ENCODE measurements around the gene D2HGDH. TPM values are rescaled to one million over a fixed set of nuclear protein-coding genes. Genes with fewer than 3 reads are reported as not detected.

Gene D2HGDH
- 10.9 and 13.6 TPM in 2 replicates for total RNA-seq

GRCh38 chr2:241734467-241735208 lies at the start of gene D2HGDH:
Gene D2HGDH, plus strand, starts transcription at chr2:241734630. Its CDS starts 595 bp downstream, at chr2:241735225.

GRCh38 chr2:241686650-241687425 lies 47.6 kb upstream of the D2HGDH start, which contains the start of gene DTYMK:
Gene DTYMK, minus strand, starts transcription at chr2:241686815. Its CDS starts 32 bp downstream, at chr2:241686783.

GRCh38 chr2:241701399-241702154 lies 32.9 kb upstream of the D2HGDH start, which contains the start of gene ING5:
Gene ING5, plus strand, starts transcription at chr2:241702039. Its CDS starts 27 bp downstream, at chr2:241702066.

DNA sequence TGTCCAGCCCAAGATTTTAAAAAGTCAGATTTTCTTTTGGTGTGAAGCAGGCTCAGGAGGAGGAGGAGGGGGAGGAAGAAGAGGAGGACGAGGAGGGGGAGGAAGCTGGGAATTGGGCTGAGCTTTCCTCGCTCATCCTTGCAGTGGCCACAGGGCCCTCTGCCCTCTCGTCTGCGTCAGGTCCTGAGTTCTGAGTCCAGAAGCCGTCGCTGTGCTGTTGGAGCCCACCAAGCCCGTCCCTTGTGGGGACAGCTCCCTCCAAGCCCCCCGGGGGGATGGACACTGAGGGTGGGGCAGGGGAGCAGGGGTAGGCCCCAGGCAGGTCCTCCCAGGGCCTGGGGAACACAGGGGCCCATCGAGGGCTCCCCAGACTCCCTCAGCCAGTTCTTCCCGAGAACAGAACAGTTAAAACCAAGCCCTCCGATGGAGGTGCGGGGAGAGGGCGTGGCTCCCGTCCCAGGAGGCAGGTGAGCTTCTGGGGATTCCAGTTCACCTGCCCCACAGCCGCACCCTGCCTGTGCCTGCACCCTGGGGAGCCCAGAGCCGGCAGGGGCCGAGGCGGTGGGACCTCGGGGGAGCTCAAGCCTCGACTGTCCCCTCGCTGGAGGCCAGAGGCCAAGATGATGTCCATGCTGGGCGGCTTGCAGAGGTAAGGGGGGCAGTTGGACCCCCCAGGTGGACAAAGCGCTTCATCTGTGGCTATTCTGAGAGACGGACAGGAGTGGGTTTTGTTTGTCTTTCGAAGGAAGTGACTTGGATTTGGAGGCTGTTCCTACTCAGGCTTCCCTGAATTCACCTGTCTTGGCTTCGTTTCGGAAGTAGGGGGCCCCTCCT lies 42.1 kb downstream of the D2HGDH start, which contains the start of gene GAL3ST2:
Gene GAL3ST2, plus strand, starts transcription at position 487 of the 834 bp plus-strand sequence. Its CDS starts 134 bp downstream, at position 621.

DNA sequence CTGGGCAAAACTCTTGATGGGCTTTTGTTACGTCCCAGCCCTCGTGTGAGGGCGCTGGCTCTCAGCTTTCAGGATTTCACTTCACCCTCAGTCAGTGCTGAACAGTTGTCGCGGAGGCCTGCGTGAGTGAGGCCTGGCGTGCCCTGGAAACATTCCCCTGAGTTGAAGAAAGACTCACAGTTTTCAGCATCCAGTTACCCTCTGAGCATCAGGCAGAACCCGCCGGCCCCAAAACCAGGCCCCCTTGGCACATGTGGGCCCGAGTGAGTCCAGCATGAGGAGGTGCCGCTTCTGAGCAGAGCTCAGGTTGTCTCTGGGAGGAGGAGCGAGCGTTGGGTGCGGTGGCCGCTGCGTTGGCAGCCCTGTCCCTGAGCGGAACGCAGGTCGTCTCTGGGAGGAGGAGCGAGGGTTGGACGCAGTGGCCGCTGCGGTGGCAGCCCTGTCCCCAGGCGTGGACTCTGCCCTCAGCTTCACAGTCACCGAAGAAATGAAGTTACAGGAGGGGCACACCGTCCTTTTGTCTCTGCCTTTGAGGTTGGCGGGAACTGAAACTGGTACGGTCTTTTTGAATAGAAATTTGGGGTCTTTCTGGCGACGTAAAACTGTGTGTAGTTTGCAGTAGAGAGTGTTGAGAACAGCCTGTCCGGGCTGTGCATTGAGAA lies 74.4 kb downstream of the D2HGDH start, which contains the start of gene NEU4:
Gene NEU4, plus strand, starts transcription at position 473 of the 662 bp plus-strand sequence. CDS start 5,292 bp downstream, outside the sequence.

Other genes starting within 250 kb of the D2HGDH start
- 214 and 230 TPM in 2 replicates for gene STK25, start 226.0 kb upstream of the D2HGDH start, total RNA-seq
- 11.4 and 13.7 TPM in 2 replicates for gene BOK, start 175.9 kb upstream of the D2HGDH start, total RNA-seq
- 54.7 and 60.8 TPM in 2 replicates for gene THAP4, start 97.5 kb upstream of the D2HGDH start, total RNA-seq
- gene ATG4B, start 96.9 kb upstream of the D2HGDH start, total RNA-seq: 39.5 and 47.0 TPM in 2 replicates
- 45.2 and 46.3 TPM in 2 replicates for gene DTYMK, start 47.8 kb upstream of the D2HGDH start, total RNA-seq
- gene ING5, start 32.6 kb upstream of the D2HGDH start, total RNA-seq: 18.0 and 25.4 TPM in 2 replicates
- gene GAL3ST2, start 42.2 kb downstream of the D2HGDH start, total RNA-seq: not detected in 2 replicates
- not detected in 2 replicates for gene NEU4, start 74.6 kb downstream of the D2HGDH start, total RNA-seq
- gene PDCD1, start 124.3 kb downstream of the D2HGDH start, total RNA-seq: not detected in 2 replicates
- gene RTP5, start 135.1 kb downstream of the D2HGDH start, total RNA-seq: not detected in 2 replicates

Measured in subcutaneous preadipocyte (primary cell).